Posterior cingulate gyrus (tissue), 11 donors: ENCODE data around the gene PPP1R1B.

ENCODE experiments used
- DNase-seq, 10 donors: peaks; one replicate each; pipeline versions ENCODE4 v3.0.0 to v3.0.0-alpha.2; 2020 to 2021; ENCODE audit warnings: mixed read lengths in 3 of 10
- intact Hi-C: fragments of 100-400 bp; cut with DNase I; formaldehyde crosslinking; loops from one replicate; pipeline ENCODE4 v1.15.1; 2023

Gene PPP1R1B

GRCh38 chr17:39648616-39649366 lies 22.0 kb downstream of the PPP1R1B start:
- DNase-seq, result no peak
- intact Hi-C loops, result no loop called here

- intact Hi-C loops, result no loop called here
- no peak for DNase-seq
These were observed 23.4 kb downstream of the PPP1R1B start for GRCh38 chr17:39650121-39650579.

- intact Hi-C loops, result no loop called here
- DNase-seq, result no peak
These were observed 25.3 kb downstream of the PPP1R1B start for GRCh38 chr17:39651923-39652586.

GRCh38 chr17:39652587-39653315 lies 26.0 kb downstream of the PPP1R1B start:
- DNase-seq, result peak in 7 of 10 donors; percentile 37 to 94 (median 52)
- intact Hi-C loops, result no loop called here

- intact Hi-C loops, result no loop called here
- no peak for DNase-seq
These were observed 26.5 kb downstream of the PPP1R1B start for GRCh38 chr17:39653316-39653661.

- intact Hi-C loops, result no loop called here
- DNase-seq, result peak in 6 of 10 donors; percentile 57 to 93 (median 72)
These were observed 27.0 kb downstream of the PPP1R1B start for GRCh38 chr17:39653662-39654331.

- intact Hi-C loops, result no loop called here
- DNase-seq, result no peak
These were observed 28.4 kb downstream of the PPP1R1B start for GRCh38 chr17:39655105-39655504.

GRCh38 chr17:39658346-39658745 lies 31.6 kb downstream of the PPP1R1B start:
- intact Hi-C loops, result no loop called here
- DNase-seq, result no peak

- intact Hi-C loops, result no loop called here
These were observed 32.0 kb downstream of the PPP1R1B start for GRCh38 chr17:39658760-39659159.

GRCh38 chr17:39659279-39660010 lies 32.7 kb downstream of the PPP1R1B start:
- DNase-seq, result no peak
- intact Hi-C loops, result no loop called here

More at GRCh38 chr17:39658760-39659159, 32.0 kb downstream of the PPP1R1B start:
- no peak for DNase-seq

GRCh38 chr17:39660011-39660360 lies 33.2 kb downstream of the PPP1R1B start:
- DNase-seq, result no peak
- intact Hi-C loops, result no loop called here

GRCh38 chr17:39660397-39661385 lies 33.9 kb downstream of the PPP1R1B start:
- intact Hi-C loops, result no loop called here
- DNase-seq, result peak in 1 of 10 donors; percentile 78

- intact Hi-C loops, result no loop called here
- DNase-seq, result no peak
These were observed 35.2 kb downstream of the PPP1R1B start for GRCh38 chr17:39661744-39662541.

GRCh38 chr17:39662551-39663339 lies 36.0 kb downstream of the PPP1R1B start:
- DNase-seq, result no peak
- intact Hi-C loops, result no loop called here

- DNase-seq, result no peak
- intact Hi-C loops, result no loop called here
These were observed 36.6 kb downstream of the PPP1R1B start for GRCh38 chr17:39663340-39663687.

- intact Hi-C loops, result no loop called here
- DNase-seq, result no peak
These were observed 37.2 kb downstream of the PPP1R1B start for GRCh38 chr17:39663688-39664580.
